GM23338 (cell line): ENCODE results near the gene NIPAL4. TPM values are rescaled to one million over a fixed set of nuclear protein-coding genes. Genes with fewer than 3 reads are reported as not detected.
"Not testable (repeated sequence)": the region's sequence is repeated elsewhere in the genome, so short reads cannot be mapped to it uniquely, and the experiment has no call there.

Experiments
- ATAC-seq: fragments of 200-7000 bp; cut with Tn5 transposase; 3 replicates; pipeline ENCODE4 v1.9.1; 2020
- DNase-seq: peaks from one replicate; pipeline ENCODE4 v3.0.0-alpha.2; 2015; ENCODE audit warnings: low spot score
- H2AFZ ChIP-seq: fragments of 200-600 bp; sonication (generic); 2 replicates; pipeline ENCODE4 v1.8.0; 2016; ENCODE audit warnings: antibody characterized with exemption, mild to moderate bottlenecking, moderate library complexity
- H3F3A ChIP-seq: fragments of 200-600 bp; sonication (generic); replicated peaks from 2 replicates; pipeline ENCODE4 v1.8.0; 2017; ENCODE audit warnings: antibody characterized with exemption, mixed run types, low read depth
- H3K27ac ChIP-seq: fragments of 200-600 bp; sonication (generic); 2 replicates; pipeline ENCODE4 v1.6.1; 2016; ENCODE audit warnings: low read depth
- H3K27me3 ChIP-seq: fragments of 200-600 bp; sonication (generic); 2 replicates; pipeline ENCODE4 v1.8.0; 2016; ENCODE audit warnings: mild to moderate bottlenecking, mixed run types, moderate library complexity; ENCODE audit not compliant: insufficient read depth
- H3K36me3 ChIP-seq: fragments of 200-600 bp; sonication (generic); 2 replicates; pipeline ENCODE4 v1.8.0; 2016; ENCODE audit warnings: mild to moderate bottlenecking; ENCODE audit not compliant: insufficient read depth
- H3K4me1 ChIP-seq: fragments of 200-600 bp; sonication (generic); 2 replicates; pipeline ENCODE4 v1.8.0; 2016; ENCODE audit warnings: mild to moderate bottlenecking, moderate library complexity; ENCODE audit not compliant: insufficient read depth
- H3K4me2 ChIP-seq: fragments of 200-600 bp; sonication (generic); 2 replicates; pipeline ENCODE4 v1.7.1; 2017; ENCODE audit warnings: mixed run types
- H3K4me3 ChIP-seq: fragments of 200-600 bp; sonication (generic); 2 replicates; pipeline ENCODE4 v1.6.1; 2016; ENCODE audit warnings: mixed run types
- H3K79me2 ChIP-seq: fragments of 200-600 bp; sonication (generic); replicated peaks from 2 replicates; pipeline ENCODE4 v1.8.0; 2017; ENCODE audit warnings: mild to moderate bottlenecking; ENCODE audit not compliant: insufficient read depth
- H3K9me2 ChIP-seq: fragments of 200-600 bp; sonication (generic); 2 replicates; pipeline ENCODE4 v1.8.0; 2017; ENCODE audit not compliant: insufficient read depth
- H4K20me1 ChIP-seq: fragments of 200-600 bp; sonication (generic); replicated peaks from 2 replicates; pipeline ENCODE4 v1.8.0; 2017; ENCODE audit warnings: mild to moderate bottlenecking; ENCODE audit not compliant: insufficient read depth
- H3K27ac Mint-ChIP-seq: 2 replicates; pipeline ENCODE4 v1.8.0; 2020; ENCODE audit warnings: inconsistent platforms, mild to moderate bottlenecking, moderate library complexity, mixed read lengths
- H3K27me3 Mint-ChIP-seq: 3 replicates; pipeline ENCODE4 v1.8.0; 2022; ENCODE audit warnings: low read depth, mild to moderate bottlenecking, moderate library complexity, mixed read lengths, inconsistent platforms; ENCODE audit not compliant: insufficient read depth, poor library complexity
- H3K36me3 Mint-ChIP-seq: 3 replicates; pipeline ENCODE4 v1.8.0; 2021; ENCODE audit warnings: low read depth, mild to moderate bottlenecking, inconsistent platforms, moderate library complexity, mixed read lengths
- H3K4me1 Mint-ChIP-seq: 3 replicates; pipeline ENCODE4 v1.8.0; 2020; ENCODE audit warnings: mild to moderate bottlenecking, inconsistent platforms, mixed read lengths
- H3K4me3 Mint-ChIP-seq: 3 replicates; pipeline ENCODE4 v1.8.0; 2021; ENCODE audit warnings: moderate library complexity, mild to moderate bottlenecking, inconsistent platforms, mixed read lengths
- H3K9me3 Mint-ChIP-seq: 3 replicates; pipeline ENCODE4 v1.8.0; 2020; ENCODE audit warnings: moderate library complexity, mild to moderate bottlenecking, inconsistent platforms, mixed read lengths
- CREB1 ChIP-seq: fragments of 250-450 bp; sonication (Bioruptor Pico); IDR thresholded peaks from 2 replicates; pipeline ENCODE4 v1.5.0; 2020; ENCODE audit warnings: low read depth, mild to moderate bottlenecking, moderate library complexity
- ETS1 ChIP-seq: IDR thresholded peaks from 2 replicates; pipeline ENCODE4 v1.6.1; 2016; ENCODE audit warnings: antibody characterized with exemption
- EZH2phosphoT487 ChIP-seq: fragments of 200-600 bp; sonication (generic); IDR thresholded peaks from one replicate; pipeline ENCODE4 v1.8.1; 2018; ENCODE audit warnings: antibody characterized with exemption; ENCODE audit not compliant: unreplicated experiment
- JUNB ChIP-seq: IDR thresholded peaks from one replicate; pipeline ENCODE4 v1.6.1; 2016; ENCODE audit warnings: antibody characterized with exemption; ENCODE audit not compliant: unreplicated experiment
- STAT1 ChIP-seq: IDR thresholded peaks from one replicate; pipeline ENCODE4 v1.6.1; 2016; ENCODE audit warnings: antibody characterized with exemption; ENCODE audit not compliant: unreplicated experiment
- ZNF114 ChIP-seq: fragments of 250-450 bp; sonication (Bioruptor Pico); IDR thresholded peaks from 2 replicates; pipeline ENCODE4 v1.5.0; 2020; ENCODE audit warnings: mild to moderate bottlenecking, moderate library complexity
- ZNF331 ChIP-seq: fragments of 250-450 bp; sonication (Bioruptor Pico); IDR thresholded peaks from 2 replicates; pipeline ENCODE4 v1.5.0; 2020; ENCODE audit warnings: low read depth, mild to moderate bottlenecking, moderate library complexity
- ZNF462 ChIP-seq: fragments of 250-450 bp; sonication (Bioruptor Pico); IDR thresholded peaks from 2 replicates; pipeline ENCODE4 v1.5.0; 2020; ENCODE audit warnings: mild to moderate bottlenecking, moderate library complexity
- polyA plus RNA-seq: library from polyadenylated mRNA; unstranded; fragments of >200 nt; fragmentation: Nextera tagmentation; extraction: Ambion mirVana; gene quantifications from 2 replicates; pipeline ENCODE4 v1.2.1, GENCODE V29; 2016
- total RNA-seq: library from RNA; depleted of rRNA; stranded (reverse); fragments of >200 nt; shearing (Covaris generic); gene quantifications from 2 replicates; pipeline ENCODE4 v1.2.3, GENCODE V29; 2014
- TF ChIP-seq, protein P1 (sequence below), 2 experiments: fragments of 200-600 bp in 1 of 2; sonication (generic) in 1 of 2; conservative IDR thresholded peaks; 2 replicates each; pipeline versions ENCODE4 v1.5.1 to v1.6.1; 2016 to 2017; ENCODE audit warnings: antibody characterized with exemption in 2 of 2, low read depth in 2 of 2, mild to moderate bottlenecking in 2 of 2, moderate library complexity in 1 of 2

NIPAL4 gene
- total and polyA plus RNA-seq, 2 experiments from 2014 or later = 0.21 TPM; not detected in 1

DNA sequence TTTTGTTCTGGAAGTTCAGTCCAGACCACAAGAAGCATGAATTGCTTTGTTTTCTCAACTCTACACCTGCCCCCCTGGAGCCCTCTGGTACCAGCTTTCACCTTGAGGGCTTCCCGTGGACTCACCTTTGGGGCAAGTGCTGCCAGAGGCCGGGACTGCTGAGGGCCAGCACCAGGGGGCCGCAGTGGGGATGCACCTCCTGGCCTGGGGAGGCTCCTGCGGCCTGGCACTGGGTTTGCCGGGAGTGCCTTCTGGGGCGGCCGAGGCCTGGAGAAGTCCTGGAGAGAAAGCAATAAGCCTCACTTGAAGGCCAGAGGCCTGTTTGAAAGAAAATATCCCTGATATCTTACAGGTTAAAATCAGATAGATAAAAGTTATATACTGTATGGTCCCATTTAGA, 21.7 kb downstream of the NIPAL4 start:
- Histone ChIP-seq H3F3A (no peaks in the 10 kb centered on the region), H3K79me2 (no peaks in the 10 kb centered on the region), H3K4me1 (peaks cover 9% of the 10 kb centered on the region), H2AFZ (no peak overlapping the region), H3K4me2 (no peak overlapping the region), H4K20me1 (no peaks in the 10 kb centered on the region), H3K27ac (no peak overlapping the region), H3K4me3 (no peak overlapping the region), H3K27me3 (no peaks in the 10 kb centered on the region), H3K36me3 (no peaks in the 10 kb centered on the region), H3K9me2 (no peaks in the 10 kb centered on the region)
- DNase-seq (no peak), ATAC-seq (no peak)
- Mint-ChIP-seq H3K4me3 (no peak overlapping the region), H3K9me3 (no peaks in the 10 kb centered on the region), H3K27ac (no peak overlapping the region), H3K27me3 (no peaks in the 10 kb centered on the region), H3K36me3 (peaks cover 9% of the 10 kb centered on the region), H3K4me1 (peaks cover 20% of the 10 kb centered on the region)
- TF ChIP-seq CREB1 (CRISPR knock-in tag) (no peak), ZNF331 (CRISPR knock-in tag) (no peak)

DNA sequence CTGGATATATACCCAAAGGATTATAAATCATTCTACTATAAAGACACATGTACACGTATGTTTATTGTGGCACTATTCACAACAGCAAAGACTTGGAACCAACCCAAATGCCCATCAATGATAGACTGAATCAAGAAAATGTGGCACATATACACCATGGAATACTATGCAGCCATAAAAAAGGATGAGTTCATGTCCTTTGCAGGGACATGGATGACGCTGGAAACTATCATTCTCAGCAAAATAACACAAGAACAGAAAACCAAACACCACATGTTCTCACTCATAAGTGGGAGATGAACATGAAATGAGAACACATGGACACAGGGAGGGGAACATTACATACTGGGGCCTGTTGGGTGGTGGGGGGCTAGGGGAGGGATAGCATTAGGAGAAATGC, 22.7 kb downstream of the NIPAL4 start:
- H3K27ac Mint-ChIP-seq = not testable (repeated sequence)

GRCh38 chr5:157484768-157485167, 24.8 kb downstream of the NIPAL4 start:
- Mint-ChIP-seq H3K4me3 (no peak overlapping the region), H3K36me3 (peaks cover 15% of the 10 kb centered on the region), H3K9me3 (no peaks in the 10 kb centered on the region), H3K27me3 (no peaks in the 10 kb centered on the region), H3K27ac (no peak overlapping the region), H3K4me1 (peaks cover 3% of the 10 kb centered on the region)
- H3K4me1 ChIP-seq = 0 out of 2 replicates have a peak, but pooled peaks cover under 1% of the 10 kb centered on the region
- H3K4me3 ChIP-seq = no peak overlapping the region
- no peaks in the 10 kb centered on the region for H3K9me2 ChIP-seq
- H3K4me2 ChIP-seq = no peak overlapping the region
- H3K36me3 ChIP-seq = no peaks in the 10 kb centered on the region
- H3K27ac ChIP-seq = no peak overlapping the region
- H3K79me2 ChIP-seq = no peaks in the 10 kb centered on the region
- no peaks in the 10 kb centered on the region for H3K27me3 ChIP-seq
- no peaks in the 10 kb centered on the region for H4K20me1 ChIP-seq
- ATAC-seq (no peak), DNase-seq (no peak)
- H3F3A ChIP-seq = no peaks in the 10 kb centered on the region
- no peak overlapping the region for H2AFZ ChIP-seq
- no peak for TF ChIP-seq ZNF114 (CRISPR knock-in tag)
- no peak for TF ChIP-seq EZH2phosphoT487
- TF ChIP-seq CREB1 (CRISPR knock-in tag) = no peak
- no peak for TF ChIP-seq ETS1
- TF ChIP-seq, protein P1, sequence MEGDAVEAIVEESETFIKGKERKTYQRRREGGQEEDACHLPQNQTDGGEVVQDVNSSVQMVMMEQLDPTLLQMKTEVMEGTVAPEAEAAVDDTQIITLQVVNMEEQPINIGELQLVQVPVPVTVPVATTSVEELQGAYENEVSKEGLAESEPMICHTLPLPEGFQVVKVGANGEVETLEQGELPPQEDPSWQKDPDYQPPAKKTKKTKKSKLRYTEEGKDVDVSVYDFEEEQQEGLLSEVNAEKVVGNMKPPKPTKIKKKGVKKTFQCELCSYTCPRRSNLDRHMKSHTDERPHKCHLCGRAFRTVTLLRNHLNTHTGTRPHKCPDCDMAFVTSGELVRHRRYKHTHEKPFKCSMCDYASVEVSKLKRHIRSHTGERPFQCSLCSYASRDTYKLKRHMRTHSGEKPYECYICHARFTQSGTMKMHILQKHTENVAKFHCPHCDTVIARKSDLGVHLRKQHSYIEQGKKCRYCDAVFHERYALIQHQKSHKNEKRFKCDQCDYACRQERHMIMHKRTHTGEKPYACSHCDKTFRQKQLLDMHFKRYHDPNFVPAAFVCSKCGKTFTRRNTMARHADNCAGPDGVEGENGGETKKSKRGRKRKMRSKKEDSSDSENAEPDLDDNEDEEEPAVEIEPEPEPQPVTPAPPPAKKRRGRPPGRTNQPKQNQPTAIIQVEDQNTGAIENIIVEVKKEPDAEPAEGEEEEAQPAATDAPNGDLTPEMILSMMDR (conservative IDR thresholded peaks at IDR 0.05; ENCODE audit: low read depth in 2 of 2) = no peak
- TF ChIP-seq JUNB = no peak
- TF ChIP-seq STAT1 = no peak
- no peak for TF ChIP-seq ZNF462 (CRISPR knock-in tag)

More for the DNA sequence above, 22.7 kb downstream of the NIPAL4 start:
- not testable (repeated sequence) for H4K20me1 ChIP-seq, H3K36me3 ChIP-seq, ATAC-seq, H3K4me1 ChIP-seq, H3K9me3 Mint-ChIP-seq, H3K27me3 ChIP-seq, H2AFZ ChIP-seq, H3K27ac ChIP-seq, H3K4me3 ChIP-seq, DNase-seq, H3K79me2 ChIP-seq, H3K9me2 ChIP-seq, H3K27me3 Mint-ChIP-seq, H3F3A ChIP-seq, H3K4me2 ChIP-seq, H3K4me3 Mint-ChIP-seq
- peaks cover 11% of the 10 kb centered on the region for H3K36me3 Mint-ChIP-seq
- peaks cover 20% of the 10 kb centered on the region for H3K4me1 Mint-ChIP-seq
